ENCODE data around the gene RMND5A. TPM values are rescaled to one million over a fixed set of nuclear protein-coding genes. Genes with fewer than 3 reads are reported as not detected.

RMND5A gene
- total RNA-seq, 1 donor from 2014 or later, result 24.3 TPM

Other genes starting within 250 kb of the RMND5A start
- gene CHMP3, start 156.8 kb upstream of the RMND5A start, total RNA-seq, result 111 and 124 TPM in 2 replicates
- 35.8 and 38.4 TPM in 2 replicates for gene RNF103, start 96.4 kb upstream of the RMND5A start, total RNA-seq
- gene CD8A, start 70.6 kb downstream of the RMND5A start, total RNA-seq, result not detected in 2 replicates
- not detected in 2 replicates for gene CD8B, start 141.6 kb downstream of the RMND5A start, total RNA-seq
- gene RGPD1, start 221.8 kb downstream of the RMND5A start, total RNA-seq, result 0.10 and 1.7 TPM in 2 replicates